IMR-90 (cell line): Measurements from ENCODE around the gene GNA14. TPM values are rescaled to one million over a fixed set of nuclear protein-coding genes. Genes with fewer than 3 reads are reported as not detected.
A peak's percentile ranks its signal among the peaks of the same experiment; 100 is the strongest.

Source experiments
- ATAC-seq: fragments of 200-7000 bp; cut with Tn5 transposase; 2 replicates; pipeline ENCODE4 v1.9.1; 2020; ENCODE audit warnings: low read depth, mild to moderate bottlenecking, moderate library complexity
- BruUV-seq: library from RNA; stranded (reverse); fragments of 400-500 nt; replicated peaks from 2 replicates; lab custom pipeline; 2021; lab: Mats Ljungman, UMichigan
- CTCF ChIA-PET: fragments of 300-600 bp; formaldehyde crosslinking; extraction: SDS; loops from one replicate; lab custom pipeline; 2021; ENCODE audit warnings: antibody characterized with exemption; lab: Yijun Ruan, JAX
- POLR2A ChIA-PET: fragments of 300-600 bp; sonication (Branson Sonifier 250); formaldehyde crosslinking; loops from one replicate; lab custom pipeline; 2022; ENCODE audit warnings: antibody characterized with exemption; ENCODE audit not compliant: unreplicated experiment; lab: Charles Lee
- DNase-seq: peaks from one replicate; pipeline ENCODE4 v3.0.0; 2013
- H2AFZ ChIP-seq: replicated peaks from 2 replicates; pipeline ENCODE3; 2013; ENCODE audit warnings: low read length, mild to moderate bottlenecking; ENCODE audit not compliant: poor library complexity
- H2AK5ac ChIP-seq: 2 replicates; pipeline ENCODE4 v1.6.1; 2013; ENCODE audit warnings: low read depth, low read length, inconsistent platforms
- H2AK9ac ChIP-seq: replicated peaks from 2 replicates; pipeline ENCODE3; 2013; ENCODE audit warnings: mild to moderate bottlenecking, low read depth, low read length, moderate library complexity; ENCODE audit not compliant: poor library complexity
- H2BK120ac ChIP-seq: 2 replicates; pipeline ENCODE4 v1.6.1; 2013; ENCODE audit warnings: low read depth, low read length, inconsistent platforms
- H2BK15ac ChIP-seq: 3 replicates; pipeline ENCODE4 v1.6.1; 2013; ENCODE audit warnings: low read depth, low read length, inconsistent platforms
- H2BK20ac ChIP-seq: 2 replicates; pipeline ENCODE4 v1.6.1; 2013; ENCODE audit warnings: low read depth, mild to moderate bottlenecking, inconsistent platforms, low read length, moderate library complexity
- H2BK5ac ChIP-seq: 2 replicates; pipeline ENCODE4 v1.6.1; 2013; ENCODE audit warnings: mild to moderate bottlenecking, low read depth, low read length, inconsistent platforms; ENCODE audit not compliant: poor library complexity, severe bottlenecking
- H3K14ac ChIP-seq: replicated peaks from 2 replicates; pipeline ENCODE4 v1.6.1; 2013; ENCODE audit warnings: low read depth, low read length, inconsistent platforms
- H3K18ac ChIP-seq: 2 replicates; pipeline ENCODE4 v1.6.1; 2013; ENCODE audit warnings: low read depth, low read length, control low read depth
- H3K23ac ChIP-seq: 2 replicates; pipeline ENCODE4 v1.6.1; 2013; ENCODE audit warnings: low read depth, low read length, inconsistent platforms
- H3K27ac ChIP-seq: 2 replicates; pipeline ENCODE4 v1.5.1; 2013; ENCODE audit warnings: mild to moderate bottlenecking, control low read depth, low read length; ENCODE audit not compliant: insufficient read depth
- H3K27me3 ChIP-seq: 2 replicates; pipeline ENCODE4 v1.6.1; 2013; ENCODE audit warnings: low read length; ENCODE audit not compliant: control insufficient read depth, insufficient read depth
- H3K36me3 ChIP-seq: 2 replicates; pipeline ENCODE4 v1.6.1; 2013; ENCODE audit warnings: low read length, mixed read lengths; ENCODE audit not compliant: control insufficient read depth, insufficient read depth
- H3K4ac ChIP-seq: 2 replicates; pipeline ENCODE4 v1.6.1; 2013; ENCODE audit warnings: low read depth, low read length, inconsistent platforms
- H3K4me1 ChIP-seq: 2 replicates; pipeline ENCODE4 v1.6.1; 2013; ENCODE audit warnings: low read length, mixed read lengths; ENCODE audit not compliant: control insufficient read depth, insufficient read depth
- H3K4me2 ChIP-seq: 2 replicates; pipeline ENCODE4 v1.6.1; 2013; ENCODE audit warnings: low read depth, mild to moderate bottlenecking, control low read depth, low read length, moderate library complexity
- H3K4me3 ChIP-seq: 2 replicates; pipeline ENCODE4 v1.5.1; 2013; ENCODE audit warnings: low read depth, mild to moderate bottlenecking, control low read depth, low read length, moderate library complexity; ENCODE audit not compliant: insufficient read depth
- H3K56ac ChIP-seq: 2 replicates; pipeline ENCODE4 v1.6.1; 2013; ENCODE audit warnings: low read length, inconsistent platforms; ENCODE audit not compliant: insufficient read depth; ENCODE audit errors: extremely low read depth
- H3K79me1 ChIP-seq, 2 experiments: 2 replicates each; pipeline ENCODE4 v1.6.1; 2013; ENCODE audit warnings: low read length in 2 of 2, inconsistent platforms in 1 of 2, low read depth in 1 of 2
- H3K9ac ChIP-seq: 2 replicates; pipeline ENCODE4 v1.6.1; 2013; ENCODE audit warnings: low read depth, low read length, control low read depth
- H3K9me1 ChIP-seq: 2 replicates; pipeline ENCODE4 v1.6.1; 2013; ENCODE audit warnings: low read length, inconsistent platforms; ENCODE audit not compliant: insufficient read depth
- H3K9me3 ChIP-seq: 2 replicates; pipeline ENCODE4 v1.6.1; 2013; ENCODE audit warnings: low read length; ENCODE audit not compliant: control insufficient read depth, insufficient read depth
- H4K20me1 ChIP-seq: 2 replicates; pipeline ENCODE4 v1.6.1; 2013; ENCODE audit warnings: low read length, inconsistent platforms; ENCODE audit not compliant: insufficient read depth
- H4K5ac ChIP-seq: 2 replicates; pipeline ENCODE4 v1.6.1; 2013; ENCODE audit warnings: mild to moderate bottlenecking, low read depth, low read length, control low read depth
- H4K8ac ChIP-seq, 2 experiments: 2 replicates each; pipeline ENCODE4 v1.6.1; 2013; ENCODE audit warnings: low read depth in 2 of 2, low read length in 2 of 2, control low read depth in 1 of 2, inconsistent platforms in 1 of 2
- H4K91ac ChIP-seq: 2 replicates; pipeline ENCODE4 v1.6.1; 2013; ENCODE audit warnings: low read depth, low read length, inconsistent platforms; ENCODE audit not compliant: insufficient read depth
- BHLHE40 ChIP-seq: fragments of 150-350 bp; IDR thresholded peaks from 2 replicates; pipeline ENCODE4 v1.6.1; 2016; ENCODE audit warnings: mild to moderate bottlenecking, low read depth, low read length
- CHD1 ChIP-seq: IDR thresholded peaks from 2 replicates; pipeline ENCODE4 v1.6.1; 2012; ENCODE audit warnings: low read depth, low read length, improper control_type of control experiment
- FOS ChIP-seq: fragments of 150-350 bp; IDR thresholded peaks from 2 replicates; pipeline ENCODE4 v1.6.1; 2016; ENCODE audit warnings: low read depth, low read length
- NFE2L2 ChIP-seq: fragments of 150-350 bp; IDR thresholded peaks from 2 replicates; pipeline ENCODE4 v1.6.1; 2016; ENCODE audit warnings: low read depth, mild to moderate bottlenecking, low read length
- SMC3 ChIP-seq: fragments of 150-350 bp; IDR thresholded peaks from 2 replicates; pipeline ENCODE4 v1.6.1; 2016; ENCODE audit warnings: low read depth, mild to moderate bottlenecking, antibody characterized with exemption, low read length, moderate library complexity
- WGBS, 2 experiments: methylation state at CpG; one replicate each; pipeline versions ENCODE4 v1.1.5 to v1.1.7; 2013; ENCODE audit warnings: missing lambda C conversion rate in 2 of 2; ENCODE audit not compliant: insufficient read length in 1 of 2; ENCODE audit errors: extremely low coverage in 2 of 2; 5-methylcytosine and 5-hydroxymethylcytosine counted together
- dilution Hi-C: fragments of 300-500 bp; cut with HindIII; formaldehyde crosslinking; loops from one replicate; pipeline ENCODE4 v1.14.3; 2018; ENCODE audit warnings: low sequenced_read_pairs; ENCODE audit not compliant: unreplicated experiment
- in situ Hi-C: fragments of 300-500 bp; cut with MboI; formaldehyde crosslinking; loops from 3 replicates; pipeline ENCODE4 v1.14.3; 2019; ENCODE audit warnings: low sequenced_read_pairs, inconsistent platforms, mixed read lengths
- intact Hi-C: fragments of 100-400 bp; cut with micrococcal nuclease; formaldehyde crosslinking; loops from 2 replicates; pipeline ENCODE4 v1.10.0; 2022
- polyA plus RNA-seq, 3 experiments: library from polyadenylated mRNA; depleted of rRNA; stranded (reverse); fragments of >200 nt; gene quantifications; 2 replicates each; pipeline ENCODE4 v1.2.3, GENCODE V29; 2012; ENCODE audit warnings: low replicate concordance in 1 of 3
- total RNA-seq: library from RNA; depleted of rRNA; stranded (reverse); fragments of >200 nt; gene quantifications from 2 replicates; pipeline ENCODE4 v1.2.3, GENCODE V29; 2012

The GNA14 gene
- total and polyA plus RNA-seq, 2 of the 4 experiments (the other 2 are of a cell fraction), result under 0.01 to 0.03 TPM

GRCh38 chr9:77661566-77662085 lies 13.5 kb upstream of the GNA14 start:
- Histone ChIP-seq H4K5ac (no peak overlapping the region), H4K91ac (no peak overlapping the region), H4K8ac (no peak overlapping the region), H3K4me2 (no peak overlapping the region), H4K20me1 (no peaks in the 10 kb centered on the region), H3K4ac (no peak overlapping the region), H2BK120ac (no peak overlapping the region), H2AK5ac (no peak overlapping the region), H3K27me3 (peaks cover 7% of the 10 kb centered on the region; the same call in 1 of the 2 replicates), H2BK15ac (no peak overlapping the region), H3K36me3 (no peaks in the 10 kb centered on the region), H3K18ac (no peak overlapping the region), H2BK5ac (no peak overlapping the region), H3K4me1 (peaks cover 2% of the 10 kb centered on the region; the same call in 1 of the 2 replicates), H2AFZ (peak overlapping the region; percentile 16), H3K27ac (no peak overlapping the region), H3K4me3 (no peak overlapping the region), H3K14ac (no peak overlapping the region), H3K9me1 (no peaks in the 10 kb centered on the region), H3K9me3 (no peaks in the 10 kb centered on the region), H3K23ac (no peak overlapping the region), H3K56ac (no peak overlapping the region), H2BK20ac (no peak overlapping the region), H2AK9ac (no peak overlapping the region), H3K9ac (no peak overlapping the region), H3K79me1 (no peaks in the 10 kb centered on the region)
- ATAC-seq (no peak), DNase-seq (no peak)
- ChIA-PET POLR2A (no interaction called here), CTCF (no interaction called here)
- in situ Hi-C loops, result no loop called here
- WGBS, 2 experiments, result 90% methylated on average over 2 of the region's 7 CpGs; no CpG with 5 or more reads in 1 of the 2 experiments
- dilution Hi-C loops, result no loop called here
- TF ChIP-seq BHLHE40 (no peak), FOS (no peak), SMC3 (no peak), NFE2L2 (no peak), CHD1 (no peak)
- intact Hi-C loops, result loop anchor here (2.0 to 5.0 kb wide), 2 partner anchors 89 to 376 kb away; no protein-coding TSS in a partner anchor
- no TSS peak for BruUV-seq
